Adipocyte (in vitro differentiated cells): ENCODE measurements around the gene SMAD3.
"Not testable (repeated sequence)": the region's sequence is repeated elsewhere in the genome, so short reads cannot be mapped to it uniquely, and the experiment has no call there.

Source experiments
- DNase-seq: peaks from one replicate; pipeline ENCODE4 v3.0.0-alpha.2; 2015; ENCODE audit warnings: low read depth
- H3K27me3 ChIP-seq: replicated peaks from 2 replicates; pipeline ENCODE4 v1.7.0; 2013; ENCODE audit warnings: mild to moderate bottlenecking, low read length, moderate library complexity; ENCODE audit not compliant: control insufficient read depth, insufficient read depth
- H3K36me3 ChIP-seq: 2 replicates; pipeline ENCODE4 v1.7.0; 2013; ENCODE audit warnings: low read length, mild to moderate bottlenecking, moderate library complexity; ENCODE audit not compliant: control insufficient read depth, insufficient read depth, severe bottlenecking
- H3K4me1 ChIP-seq: 2 replicates; pipeline ENCODE4 v1.7.0; 2013; ENCODE audit warnings: mild to moderate bottlenecking, low read length, moderate library complexity; ENCODE audit not compliant: control insufficient read depth, insufficient read depth
- H3K4me3 ChIP-seq: 2 replicates; pipeline ENCODE4 v1.7.0; 2013; ENCODE audit warnings: mild to moderate bottlenecking, low read length, moderate library complexity
- H3K9ac ChIP-seq: 2 replicates; pipeline ENCODE4 v1.7.0; 2013; ENCODE audit warnings: mild to moderate bottlenecking, low read length, moderate library complexity
- H3K9me3 ChIP-seq: 2 replicates; pipeline ENCODE4 v1.7.0; 2013; ENCODE audit warnings: mild to moderate bottlenecking, low read length, moderate library complexity; ENCODE audit not compliant: control insufficient read depth

SMAD3 gene

GRCh38 chr15:67147396-67147949 is 82.1 kb downstream of the SMAD3 start:
- DNase-seq = no peak
- Histone ChIP-seq H3K4me1 (peaks cover 83% of the 10 kb centered on the region), H3K4me3 (peak overlapping the region; percentile 17), H3K9me3 (no peaks in the 10 kb centered on the region), H3K36me3 (no peaks in the 10 kb centered on the region), H3K9ac (peak overlapping the region; percentile 64), H3K27me3 (no peaks in the 10 kb centered on the region)

- Histone ChIP-seq H3K9ac (no peak overlapping the region), H3K27me3 (no peaks in the 10 kb centered on the region), H3K36me3 (no peaks in the 10 kb centered on the region), H3K4me3 (no peak overlapping the region), H3K4me1 (peaks cover 76% of the 10 kb centered on the region), H3K9me3 (no peaks in the 10 kb centered on the region)
- DNase-seq = peak; percentile 61
These were observed 82.8 kb downstream of the SMAD3 start for GRCh38 chr15:67148196-67148701.

GRCh38 chr15:67149068-67149772 is 83.8 kb downstream of the SMAD3 start:
- no peaks in the 10 kb centered on the region for H3K9me3 ChIP-seq
- no peaks in the 10 kb centered on the region for H3K27me3 ChIP-seq
- peak overlapping the region; percentile 19 for H3K9ac ChIP-seq
- DNase-seq = no peak
- no peak overlapping the region for H3K4me3 ChIP-seq
- H3K4me1 ChIP-seq = peaks cover 72% of the 10 kb centered on the region
- H3K36me3 ChIP-seq = no peaks in the 10 kb centered on the region

- Histone ChIP-seq H3K36me3 (no peaks in the 10 kb centered on the region), H3K4me3 (peak overlapping the region; percentile 64), H3K9me3 (no peaks in the 10 kb centered on the region), H3K9ac (peak overlapping the region; percentile 61), H3K4me1 (peaks cover 70% of the 10 kb centered on the region), H3K27me3 (no peaks in the 10 kb centered on the region)
- no peak for DNase-seq
These were observed 84.3 kb downstream of the SMAD3 start for GRCh38 chr15:67149773-67150022.

GRCh38 chr15:67150023-67150860 is 84.8 kb downstream of the SMAD3 start:
- DNase-seq = peak; percentile 87

GRCh38 chr15:67152429-67152828 is 87.0 kb downstream of the SMAD3 start:
- H3K9me3 ChIP-seq = no peaks in the 10 kb centered on the region
- no peaks in the 10 kb centered on the region for H3K36me3 ChIP-seq
- no peak for DNase-seq
- no peak overlapping the region for H3K9ac ChIP-seq
- peaks cover 48% of the 10 kb centered on the region for H3K4me1 ChIP-seq
- no peaks in the 10 kb centered on the region for H3K27me3 ChIP-seq
- H3K4me3 ChIP-seq = no peak overlapping the region

More at GRCh38 chr15:67150023-67150860, 84.8 kb downstream of the SMAD3 start:
- Histone ChIP-seq H3K9ac (peak overlapping the region; percentile 61), H3K4me3 (peak overlapping the region; percentile 64), H3K9me3 (no peaks in the 10 kb centered on the region), H3K27me3 (no peaks in the 10 kb centered on the region), H3K36me3 (no peaks in the 10 kb centered on the region), H3K4me1 (peaks cover 68% of the 10 kb centered on the region)

GRCh38 chr15:67153044-67153443 is 87.6 kb downstream of the SMAD3 start:
- H3K9ac ChIP-seq, H3K36me3 ChIP-seq, H3K27me3 ChIP-seq, H3K4me3 ChIP-seq, H3K9me3 ChIP-seq, DNase-seq: not testable (repeated sequence)
- H3K4me1 ChIP-seq = peaks cover 45% of the 10 kb centered on the region

- DNase-seq = no peak
- no peaks in the 10 kb centered on the region for H3K9me3 ChIP-seq
- H3K4me1 ChIP-seq = peaks cover 40% of the 10 kb centered on the region
- no peak overlapping the region for H3K4me3 ChIP-seq
- no peaks in the 10 kb centered on the region for H3K36me3 ChIP-seq
- H3K9ac ChIP-seq = no peak overlapping the region
- H3K27me3 ChIP-seq = no peaks in the 10 kb centered on the region
These were observed 88.8 kb downstream of the SMAD3 start for GRCh38 chr15:67154249-67154648.

- Histone ChIP-seq H3K27me3 (no peaks in the 10 kb centered on the region), H3K4me3 (no peak overlapping the region), H3K9me3 (no peaks in the 10 kb centered on the region), H3K9ac (no peak overlapping the region), H3K4me1 (peaks cover 24% of the 10 kb centered on the region), H3K36me3 (no peaks in the 10 kb centered on the region)
- no peak for DNase-seq
These were observed 91.0 kb downstream of the SMAD3 start for GRCh38 chr15:67156426-67156825.

- no peaks in the 10 kb centered on the region for H3K36me3 ChIP-seq
These were observed 91.4 kb downstream of the SMAD3 start for GRCh38 chr15:67156834-67157233.

GRCh38 chr15:67157521-67158252 is 92.3 kb downstream of the SMAD3 start:
- no peaks in the 10 kb centered on the region for H3K36me3 ChIP-seq

More at GRCh38 chr15:67156834-67157233, 91.4 kb downstream of the SMAD3 start:
- Histone ChIP-seq H3K4me3 (no peak overlapping the region), H3K4me1 (peaks cover 24% of the 10 kb centered on the region), H3K9me3 (no peaks in the 10 kb centered on the region), H3K9ac (no peak overlapping the region), H3K27me3 (no peaks in the 10 kb centered on the region)
- no peak for DNase-seq

More at GRCh38 chr15:67157521-67158252, 92.3 kb downstream of the SMAD3 start:
- no peak for DNase-seq
- no peaks in the 10 kb centered on the region for H3K9me3 ChIP-seq
- no peaks in the 10 kb centered on the region for H3K27me3 ChIP-seq
- peaks cover 30% of the 10 kb centered on the region for H3K4me1 ChIP-seq
- H3K4me3 ChIP-seq = no peak overlapping the region
- no peak overlapping the region for H3K9ac ChIP-seq
